C4-2B (cell line): ENCODE data around the gene CEP131.

ENCODE experiments used
- CTCF ChIP-seq: fragments of 450-650 bp; conservative IDR thresholded peaks from 2 replicates; pipeline ENCODE4 v1.5.1; 2017; ENCODE audit warnings: mild to moderate bottlenecking
- ZFX ChIP-seq: fragments of 450-650 bp; IDR thresholded peaks from 2 replicates; pipeline ENCODE4 v1.6.1; 2017

- TF ChIP-seq CTCF = no peak
- no peak for TF ChIP-seq ZFX
These were observed 41.6 kb downstream of the CEP131 start for GRCh38 chr17:81180836-81181810.
